IMR-90 (cell line): ENCODE measurements around the gene MZF1.

Source experiments
- BHLHE40 ChIP-seq: fragments of 150-350 bp; IDR thresholded peaks from 2 replicates; pipeline ENCODE4 v1.6.1; 2016; ENCODE audit warnings: mild to moderate bottlenecking, low read depth, low read length
- CEBPB ChIP-seq: IDR thresholded peaks from 2 replicates; pipeline ENCODE4 v1.6.1; 2012; ENCODE audit warnings: low read depth, low read length, improper control_type of control experiment
- POLR2A ChIP-seq: IDR thresholded peaks from 2 replicates; pipeline ENCODE4 v1.6.1; 2012; ENCODE audit warnings: mild to moderate bottlenecking, low read depth, low read length
- SMC3 ChIP-seq: fragments of 150-350 bp; IDR thresholded peaks from 2 replicates; pipeline ENCODE4 v1.6.1; 2016; ENCODE audit warnings: low read depth, mild to moderate bottlenecking, antibody characterized with exemption, low read length, moderate library complexity
- TF ChIP-seq, protein P1 (sequence below): conservative IDR thresholded peaks from 2 replicates; pipeline ENCODE4 v1.5.1; 2012; ENCODE audit warnings: mild to moderate bottlenecking, low read depth, low read length, improper control_type of control experiment
- TF ChIP-seq, protein P2 (sequence below): fragments of 150-350 bp; IDR thresholded peaks from 2 replicates; pipeline ENCODE4 v1.6.1; 2016; ENCODE audit warnings: low read depth, mild to moderate bottlenecking, low read length, moderate library complexity, borderline replicate concordance
- TF ChIP-seq, protein P3 (sequence below): fragments of 150-350 bp; IDR thresholded peaks from 2 replicates; pipeline ENCODE4 v1.6.1; 2017; ENCODE audit warnings: mild to moderate bottlenecking, antibody characterized with exemption, low read length, low read depth

DNA sequence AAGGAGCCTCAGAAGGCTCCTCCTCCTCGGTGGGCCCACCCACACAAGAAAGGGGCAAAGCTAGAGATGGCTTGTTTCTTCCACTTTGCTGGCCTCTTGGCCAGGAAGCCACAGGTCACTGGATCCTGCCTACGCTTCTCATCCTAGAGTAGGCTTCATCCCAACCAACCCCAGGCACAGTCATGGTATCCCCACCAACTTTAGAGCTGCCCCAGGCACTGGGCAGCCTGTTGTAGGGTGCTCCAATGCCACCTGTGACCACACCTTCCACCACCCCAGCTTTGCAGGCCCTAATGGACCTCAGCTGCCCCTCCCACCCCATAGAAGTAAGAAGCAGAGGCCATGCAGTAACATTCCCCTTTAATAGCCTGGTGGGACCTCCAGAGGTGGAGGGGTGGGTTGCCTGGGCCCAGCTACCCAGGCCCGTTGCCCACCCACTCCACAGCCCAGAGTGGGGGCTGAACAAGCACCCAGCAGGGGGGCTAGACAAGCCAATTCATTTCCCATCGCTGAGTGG, 17.7 kb downstream of the MZF1 start:
- TF ChIP-seq, protein P1, sequence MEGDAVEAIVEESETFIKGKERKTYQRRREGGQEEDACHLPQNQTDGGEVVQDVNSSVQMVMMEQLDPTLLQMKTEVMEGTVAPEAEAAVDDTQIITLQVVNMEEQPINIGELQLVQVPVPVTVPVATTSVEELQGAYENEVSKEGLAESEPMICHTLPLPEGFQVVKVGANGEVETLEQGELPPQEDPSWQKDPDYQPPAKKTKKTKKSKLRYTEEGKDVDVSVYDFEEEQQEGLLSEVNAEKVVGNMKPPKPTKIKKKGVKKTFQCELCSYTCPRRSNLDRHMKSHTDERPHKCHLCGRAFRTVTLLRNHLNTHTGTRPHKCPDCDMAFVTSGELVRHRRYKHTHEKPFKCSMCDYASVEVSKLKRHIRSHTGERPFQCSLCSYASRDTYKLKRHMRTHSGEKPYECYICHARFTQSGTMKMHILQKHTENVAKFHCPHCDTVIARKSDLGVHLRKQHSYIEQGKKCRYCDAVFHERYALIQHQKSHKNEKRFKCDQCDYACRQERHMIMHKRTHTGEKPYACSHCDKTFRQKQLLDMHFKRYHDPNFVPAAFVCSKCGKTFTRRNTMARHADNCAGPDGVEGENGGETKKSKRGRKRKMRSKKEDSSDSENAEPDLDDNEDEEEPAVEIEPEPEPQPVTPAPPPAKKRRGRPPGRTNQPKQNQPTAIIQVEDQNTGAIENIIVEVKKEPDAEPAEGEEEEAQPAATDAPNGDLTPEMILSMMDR: no peak
- no peak for TF ChIP-seq SMC3
- no peak for TF ChIP-seq CEBPB
- no peak for TF ChIP-seq POLR2A
- TF ChIP-seq, protein P2, sequence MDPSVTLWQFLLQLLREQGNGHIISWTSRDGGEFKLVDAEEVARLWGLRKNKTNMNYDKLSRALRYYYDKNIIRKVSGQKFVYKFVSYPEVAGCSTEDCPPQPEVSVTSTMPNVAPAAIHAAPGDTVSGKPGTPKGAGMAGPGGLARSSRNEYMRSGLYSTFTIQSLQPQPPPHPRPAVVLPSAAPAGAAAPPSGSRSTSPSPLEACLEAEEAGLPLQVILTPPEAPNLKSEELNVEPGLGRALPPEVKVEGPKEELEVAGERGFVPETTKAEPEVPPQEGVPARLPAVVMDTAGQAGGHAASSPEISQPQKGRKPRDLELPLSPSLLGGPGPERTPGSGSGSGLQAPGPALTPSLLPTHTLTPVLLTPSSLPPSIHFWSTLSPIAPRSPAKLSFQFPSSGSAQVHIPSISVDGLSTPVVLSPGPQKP: no peak
- TF ChIP-seq, protein P3, sequence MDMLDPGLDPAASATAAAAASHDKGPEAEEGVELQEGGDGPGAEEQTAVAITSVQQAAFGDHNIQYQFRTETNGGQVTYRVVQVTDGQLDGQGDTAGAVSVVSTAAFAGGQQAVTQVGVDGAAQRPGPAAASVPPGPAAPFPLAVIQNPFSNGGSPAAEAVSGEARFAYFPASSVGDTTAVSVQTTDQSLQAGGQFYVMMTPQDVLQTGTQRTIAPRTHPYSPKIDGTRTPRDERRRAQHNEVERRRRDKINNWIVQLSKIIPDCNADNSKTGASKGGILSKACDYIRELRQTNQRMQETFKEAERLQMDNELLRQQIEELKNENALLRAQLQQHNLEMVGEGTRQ: no peak
- TF ChIP-seq BHLHE40: no peak
